ENCODE data around the gene CCDC38. TPM values are rescaled to one million over a fixed set of nuclear protein-coding genes. Genes with fewer than 3 reads are reported as not detected.

Gene CCDC38
- total and polyA plus RNA-seq, 9 of the 15 experiments (the other 6 are each of a cell fraction or from before 2014, with no cell fraction given): not detected

GRCh38 chr12:95887311-95887710, 55.1 kb downstream of the CCDC38 start:
- POLR2A ChIA-PET: no interaction called here
- peaks cover 0 to 19% of the 10 kb centered on the region in 2 experiments; a peak in 3 of 5 replicates for H3K27me3 ChIP-seq (ENCODE audit: control insufficient read depth in 2 of 2, insufficient read depth in 2 of 2, low read length in 2 of 2)
- FAIRE-seq (no peak), ATAC-seq (no peak), DNase-seq (ENCODE audit: extremely low read depth in 1 of 4, low spot score in 3 of 4) (no peak)
- CTCF ChIA-PET (ENCODE audit: low intra/inter-chr PET ratio): no interaction called here
- H3K27ac ChIP-seq (ENCODE audit: extremely low read depth, low read depth, low read length): no peak overlapping the region
- TF ChIP-seq PTRF (tag; IDR thresholded peaks at IDR 0.05): no peak
- no peak for TF ChIP-seq C11orf30 (IDR thresholded peaks at IDR 0.05; ENCODE audit: low read depth)
- TF ChIP-seq CLOCK (CRISPR knock-in tag; IDR thresholded peaks at IDR 0.05; ENCODE audit: borderline replicate concordance): no peak
- no peak for TF ChIP-seq DACH1 (IDR thresholded peaks at IDR 0.05; ENCODE audit: partially characterized antibody)
- TF ChIP-seq ZNF511 (CRISPR knock-in tag; IDR thresholded peaks at IDR 0.05): no peak
- TF ChIP-seq BMI1 (IDR thresholded peaks at IDR 0.05; ENCODE audit: low read length): no peak
- TF ChIP-seq E2F3 (CRISPR knock-in tag; IDR thresholded peaks at IDR 0.05): no peak
- TF ChIP-seq TCF7 (IDR thresholded peaks at IDR 0.05; ENCODE audit: borderline replicate concordance): no peak
- no peak for TF ChIP-seq CHD2 (IDR thresholded peaks at IDR 0.05; ENCODE audit: low read depth, low read length)
- TF ChIP-seq ZNF24 (IDR thresholded peaks at IDR 0.05): no peak
- TF ChIP-seq PREB (CRISPR knock-in tag; IDR thresholded peaks at IDR 0.05): no peak
- no peak for TF ChIP-seq SOX6 (IDR thresholded peaks at IDR 0.05)
- TF ChIP-seq ADNP (tag; IDR thresholded peaks at IDR 0.05): no peak
- intact Hi-C loops (cut with micrococcal nuclease): no loop called here
- H3K9me3 ChIP-seq (replicated peaks; ENCODE audit: control insufficient read depth, insufficient read depth, low read depth, low read length): no peaks in the 10 kb centered on the region
- no peak overlapping the region for H2AFZ ChIP-seq (ENCODE audit: low read depth, low read length)
- H3K9ac ChIP-seq (ENCODE audit: insufficient read depth in 1 of 2, low read depth in 2 of 2, low read length in 2 of 2): no peak overlapping the region
- H4K20me1 ChIP-seq (replicated peaks; ENCODE audit: control insufficient read depth, insufficient read depth, low read length): no peaks in the 10 kb centered on the region
- no peaks in the 10 kb centered on the region for H3K4me1 ChIP-seq (replicated peaks in 1 of 2; ENCODE audit: control insufficient read depth in 2 of 2, insufficient read depth in 2 of 2, low read length in 2 of 2)
- no TSS peak for BruUV-seq (replicated peaks)
- no peaks in the 10 kb centered on the region for H3K36me3 ChIP-seq (ENCODE audit: control insufficient read depth, insufficient read depth, low read length)
- H3K9me1 ChIP-seq (ENCODE audit: control insufficient read depth, insufficient read depth, low read length): no peaks in the 10 kb centered on the region
- no peak overlapping the region for H3K4me3 ChIP-seq
- H3K79me2 ChIP-seq (ENCODE audit: control insufficient read depth, insufficient read depth, low read length): no peaks in the 10 kb centered on the region
- no peak overlapping the region for H3K4me2 ChIP-seq (ENCODE audit: insufficient read depth, low read length)
- in situ Hi-C loops (cut with MboI): no loop called here
- WGBS (ENCODE audit: insufficient coverage, low coverage, missing lambda C conversion rate): under 1% methylated on average over 5 of the region's 5 CpGs
